Esophagus muscularis mucosa (tissue), 4 donors: ENCODE data around the gene RBMS3. TPM values are rescaled to one million over a fixed set of nuclear protein-coding genes. Genes with fewer than 3 reads are reported as not detected.

Experiments
- DNase-seq: peaks from one replicate; pipeline ENCODE4 v3.0.0-alpha.2; 2017; ENCODE audit errors: extremely low spot score
- H3K27ac ChIP-seq, 4 donors: fragments of 200-600 bp; sonication (generic); replicated peaks in 1 of 4; 1 replicate in 3 of 4; 2 replicates in 1 of 4; pipeline ENCODE4 v1.5.1; 2016 to 2019; ENCODE audit warnings: mild to moderate bottlenecking in 1 of 4
- H3K27me3 ChIP-seq, 4 donors: fragments of 200-600 bp; sonication (generic); one replicate each; pipeline versions ENCODE4 v1.5.1 to v1.6.0; 2016 to 2019
- H3K36me3 ChIP-seq, 4 donors: fragments of 200-600 bp; sonication (generic); one replicate each; pipeline ENCODE4 v1.5.1; 2016 to 2019
- H3K4me1 ChIP-seq, 4 donors: fragments of 200-600 bp; sonication (generic); one replicate each; pipeline ENCODE4 v1.5.1; 2016 to 2019
- H3K4me3 ChIP-seq, 4 donors: fragments of 200-600 bp; sonication (generic); 1 replicate in 2 of 4; 2 replicates in 2 of 4; pipeline ENCODE4 v1.5.1; 2016 to 2019; ENCODE audit warnings: mild to moderate bottlenecking in 4 of 4, moderate library complexity in 1 of 4
- H3K9me3 ChIP-seq, 4 donors: fragments of 200-600 bp; sonication (generic); 1 replicate in 3 of 4; 2 replicates in 1 of 4; pipeline ENCODE4 v1.5.1; 2016 to 2019
- CTCF ChIP-seq, 3 experiments: fragments of 200-600 bp in 2 of 3; fragments of 450-650 bp in 1 of 3; sonication (generic) in 2 of 3; IDR thresholded peaks; one replicate each; pipeline ENCODE4 v1.5.1; 2017 to 2019; ENCODE audit warnings: antibody characterized with exemption in 3 of 3, mild to moderate bottlenecking in 2 of 3, moderate library complexity in 1 of 3
- EP300 ChIP-seq: sonication (generic); formaldehyde crosslinking; IDR thresholded peaks from one replicate; pipeline ENCODE4 v1.6.1; 2017; ENCODE audit warnings: antibody characterized with exemption
- POLR2A ChIP-seq: fragments of 450-650 bp; IDR thresholded peaks from one replicate; pipeline ENCODE4 v1.6.1; 2017; ENCODE audit warnings: antibody characterized with exemption, moderate library complexity, mild to moderate bottlenecking, low read depth
- POLR2AphosphoS5 ChIP-seq, 2 donors: sonication (generic); formaldehyde crosslinking; IDR thresholded peaks; one replicate each; pipeline ENCODE4 v1.6.1; 2017; ENCODE audit warnings: antibody characterized with exemption in 2 of 2
- WGBS: methylation state at CpG from one replicate; pipeline ENCODE4 v1.1.5; 2018; 5-methylcytosine and 5-hydroxymethylcytosine counted together
- intact Hi-C: fragments of 100-400 bp; cut with DNase I; formaldehyde crosslinking; loops from one replicate; pipeline ENCODE4 v1.15.1; 2023
- total RNA-seq, 4 donors: library from RNA; depleted of rRNA; stranded (reverse); fragments of >200 nt; gene quantifications; one replicate each; pipeline versions ENCODE4 v1.1.0 to v1.2.1, GENCODE V29; 2016

The RBMS3 gene
- total RNA-seq, 4 donors from 2014 or later = 53.0 to 81.5 (median 61.2) TPM

- TF ChIP-seq CTCF (IDR thresholded peaks at IDR 0.05) = no peak
- no peak for TF ChIP-seq POLR2AphosphoS5 (IDR thresholded peaks at IDR 0.05)
- TF ChIP-seq EP300 = no peak
- no peak for TF ChIP-seq POLR2A
- 97% methylated on average over 3 of the region's 3 CpGs for WGBS
Observed at GRCh38 chr3:29397406-29397805, 116.5 kb downstream of the RBMS3 start.

GRCh38 chr3:29398787-29399186 lies 117.9 kb downstream of the RBMS3 start:
- H3K9me3 ChIP-seq = no peaks in the 10 kb centered on the region
- H3K27me3 ChIP-seq = no peaks in the 10 kb centered on the region
- 45% methylated on average over 4 of the region's 4 CpGs for WGBS
- H3K4me1 ChIP-seq = peaks cover 0 to 22% (median 13%) of the 10 kb centered on the region in 4 donors
- H3K36me3 ChIP-seq = no peaks in the 10 kb centered on the region
- TF ChIP-seq CTCF (IDR thresholded peaks at IDR 0.05) (no peak), POLR2AphosphoS5 (IDR thresholded peaks at IDR 0.05) (no peak), POLR2A (no peak), EP300 (no peak)
- no peak overlapping the region for H3K27ac ChIP-seq
- intact Hi-C loops = no loop called here
- DNase-seq = no peak
- no peak overlapping the region for H3K4me3 ChIP-seq

More at GRCh38 chr3:29397406-29397805, 116.5 kb downstream of the RBMS3 start:
- Histone ChIP-seq H3K4me1 (peaks cover 0 to 16% (median 12%) of the 10 kb centered on the region in 4 donors), H3K27me3 (no peaks in the 10 kb centered on the region), H3K27ac (no peak overlapping the region), H3K9me3 (no peaks in the 10 kb centered on the region), H3K4me3 (no peak overlapping the region), H3K36me3 (no peaks in the 10 kb centered on the region)
- intact Hi-C loops = no loop called here
- DNase-seq = no peak

GRCh38 chr3:29406291-29406832 lies 125.5 kb downstream of the RBMS3 start:
- Histone ChIP-seq H3K4me3 (no peak overlapping the region), H3K9me3 (no peaks in the 10 kb centered on the region), H3K27ac (no peak overlapping the region), H3K36me3 (no peaks in the 10 kb centered on the region), H3K4me1 (peaks cover 22 to 49% (median 39%) of the 10 kb centered on the region in 4 donors), H3K27me3 (no peaks in the 10 kb centered on the region)
- WGBS = 19% methylated on average over 1 of the region's 1 CpG
- TF ChIP-seq POLR2A = no peak
- no peak for TF ChIP-seq POLR2AphosphoS5 (IDR thresholded peaks at IDR 0.05)
- TF ChIP-seq CTCF (IDR thresholded peaks at IDR 0.05) = no peak
- no peak for TF ChIP-seq EP300
- intact Hi-C loops = no loop called here
- DNase-seq = no peak

DNA sequence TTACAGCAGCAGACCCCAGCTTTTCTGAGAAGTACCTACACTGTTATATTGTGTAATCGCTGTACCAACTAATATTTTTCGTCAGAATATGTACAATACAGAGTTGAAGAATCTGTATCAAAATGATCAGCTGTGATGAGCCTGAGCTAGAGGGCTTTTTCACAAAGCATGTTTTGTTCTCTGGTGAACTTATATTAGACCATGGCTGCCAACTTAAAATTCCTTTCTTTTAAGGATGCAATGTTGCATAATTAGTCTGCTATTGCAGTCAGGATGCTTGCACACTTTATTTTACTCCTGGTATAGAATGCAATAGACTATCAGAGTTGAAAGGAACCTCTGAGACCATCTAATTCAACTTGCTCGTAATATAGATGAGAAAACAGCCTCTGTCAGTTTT lies 127.8 kb downstream of the RBMS3 start:
- 85% methylated on average over 3 of the region's 3 CpGs for WGBS
- intact Hi-C loops = no loop called here
- no peak for DNase-seq
- H3K27me3 ChIP-seq = no peaks in the 10 kb centered on the region
- H3K9me3 ChIP-seq = no peaks in the 10 kb centered on the region
- peaks cover 25 to 62% (median 46%) of the 10 kb centered on the region in 4 donors for H3K4me1 ChIP-seq
- H3K27ac ChIP-seq = no peak overlapping the region
- no peak overlapping the region for H3K4me3 ChIP-seq
- TF ChIP-seq POLR2A (no peak), CTCF (IDR thresholded peaks at IDR 0.05) (no peak), EP300 (no peak), POLR2AphosphoS5 (IDR thresholded peaks at IDR 0.05) (no peak)
- no peaks in the 10 kb centered on the region for H3K36me3 ChIP-seq

DNA sequence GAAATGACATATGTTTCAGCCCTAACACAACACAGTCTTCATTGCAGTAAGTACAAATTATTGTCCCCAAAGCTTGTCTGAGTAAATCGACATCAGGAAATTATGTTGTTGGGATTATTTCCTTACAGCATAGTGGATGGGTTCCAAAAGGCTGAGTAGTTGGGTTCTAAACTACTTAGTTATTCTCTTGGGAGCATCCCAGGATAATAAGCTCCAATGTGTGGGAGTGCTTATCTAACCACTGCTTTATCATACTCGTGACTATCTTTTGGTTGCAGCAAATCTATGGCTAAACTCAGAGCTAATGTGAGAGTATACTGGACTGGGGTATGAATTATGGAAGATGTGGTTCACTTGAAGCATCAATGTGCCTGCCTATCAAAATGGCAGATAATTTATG lies 128.5 kb downstream of the RBMS3 start:
- no peak for TF ChIP-seq EP300
- no peak for TF ChIP-seq POLR2A
- no peak overlapping the region for H3K27ac ChIP-seq
- H3K36me3 ChIP-seq = no peaks in the 10 kb centered on the region
- H3K27me3 ChIP-seq = no peaks in the 10 kb centered on the region
- peaks cover 31 to 68% (median 48%) of the 10 kb centered on the region in 4 donors for H3K4me1 ChIP-seq
- intact Hi-C loops = no loop called here
- no peak for DNase-seq
- H3K4me3 ChIP-seq = no peak overlapping the region
- WGBS = 72% methylated on average over 2 of the region's 2 CpGs
- no peaks in the 10 kb centered on the region for H3K9me3 ChIP-seq
